ENCODE results near the gene RNF5. TPM values are rescaled to one million over a fixed set of nuclear protein-coding genes. Genes with fewer than 3 reads are reported as not detected.

Gene RNF5
- total RNA-seq, 3 donors from 2014 or later (not counting 1 experiment from before 2014, with no cell fraction given) = 35.1 to 39.2 (median 36.6) TPM

DNA sequence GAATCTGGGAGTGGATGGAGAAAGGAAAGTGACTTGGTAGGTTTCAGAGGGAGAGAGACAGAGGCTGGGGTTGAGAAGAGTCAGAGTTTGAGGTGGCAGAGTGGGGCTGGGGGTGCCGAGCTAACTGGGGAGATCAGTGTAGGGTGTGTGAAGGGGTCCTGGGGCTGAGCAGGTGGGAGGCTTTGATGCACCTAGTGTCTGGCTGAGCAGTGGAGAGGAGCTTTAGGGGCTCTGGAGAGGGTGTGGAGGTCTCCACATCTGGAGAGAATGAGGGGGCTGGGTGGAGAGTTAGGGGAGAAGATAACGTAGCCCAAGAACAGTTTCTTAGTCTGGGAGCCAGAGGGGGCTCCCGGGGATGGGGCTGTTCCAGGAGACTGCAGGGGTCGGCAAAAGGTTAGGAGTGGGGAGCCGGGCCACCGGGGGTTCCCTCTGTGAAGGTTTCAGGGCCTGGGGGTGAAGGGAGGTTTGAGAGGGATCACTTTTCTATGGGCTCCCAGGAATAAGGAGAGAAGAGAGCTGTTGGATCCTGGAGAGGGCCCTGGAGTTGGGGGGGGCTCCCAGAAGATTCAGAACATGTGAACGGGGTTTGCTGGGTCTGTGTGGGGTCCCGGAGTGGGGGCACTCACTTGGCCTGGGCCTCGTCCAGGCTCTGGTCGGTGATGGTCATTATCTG lies 11.0 kb downstream of the RNF5 start:
- TF ChIP-seq, protein P1, sequence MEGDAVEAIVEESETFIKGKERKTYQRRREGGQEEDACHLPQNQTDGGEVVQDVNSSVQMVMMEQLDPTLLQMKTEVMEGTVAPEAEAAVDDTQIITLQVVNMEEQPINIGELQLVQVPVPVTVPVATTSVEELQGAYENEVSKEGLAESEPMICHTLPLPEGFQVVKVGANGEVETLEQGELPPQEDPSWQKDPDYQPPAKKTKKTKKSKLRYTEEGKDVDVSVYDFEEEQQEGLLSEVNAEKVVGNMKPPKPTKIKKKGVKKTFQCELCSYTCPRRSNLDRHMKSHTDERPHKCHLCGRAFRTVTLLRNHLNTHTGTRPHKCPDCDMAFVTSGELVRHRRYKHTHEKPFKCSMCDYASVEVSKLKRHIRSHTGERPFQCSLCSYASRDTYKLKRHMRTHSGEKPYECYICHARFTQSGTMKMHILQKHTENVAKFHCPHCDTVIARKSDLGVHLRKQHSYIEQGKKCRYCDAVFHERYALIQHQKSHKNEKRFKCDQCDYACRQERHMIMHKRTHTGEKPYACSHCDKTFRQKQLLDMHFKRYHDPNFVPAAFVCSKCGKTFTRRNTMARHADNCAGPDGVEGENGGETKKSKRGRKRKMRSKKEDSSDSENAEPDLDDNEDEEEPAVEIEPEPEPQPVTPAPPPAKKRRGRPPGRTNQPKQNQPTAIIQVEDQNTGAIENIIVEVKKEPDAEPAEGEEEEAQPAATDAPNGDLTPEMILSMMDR (IDR thresholded peaks at IDR 0.05) = no peak
- ATAC-seq (no peak), DNase-seq (no peak)
- H3K4me3 Mint-ChIP-seq = peak overlapping the region; percentile 88
- peak overlapping the region; percentile 69 for H3K4me3 ChIP-seq (ENCODE audit: low read length)
- H3K9me3 ChIP-seq (ENCODE audit: control insufficient read depth, insufficient read depth, low read length) = no peaks in the 10 kb centered on the region
- peaks cover 70% of the 10 kb centered on the region for H3K4me1 ChIP-seq (ENCODE audit: control insufficient read depth, insufficient read depth, low read length)
- H3K27ac Mint-ChIP-seq = peak overlapping the region; percentile 99
- H3K9me3 Mint-ChIP-seq = no peaks in the 10 kb centered on the region
- peak overlapping the region; percentile 99 for H3K27ac ChIP-seq (ENCODE audit: low read length)
- intact Hi-C loops (cut with micrococcal nuclease) = no loop called here
- H3K4me1 Mint-ChIP-seq = peaks cover 53 to 77% of the 10 kb centered on the region in 2 donors
- H3K36me3 ChIP-seq (ENCODE audit: control insufficient read depth, insufficient read depth, low read length) = peaks cover 29% of the 10 kb centered on the region
- WGBS (ENCODE audit: insufficient coverage) = 3% methylated on average over 10 of the region's 10 CpGs
- no peaks in the 10 kb centered on the region for H3K27me3 ChIP-seq (ENCODE audit: control insufficient read depth, insufficient read depth, low read length)
- H3K36me3 Mint-ChIP-seq = peaks cover 19% of the 10 kb centered on the region
- no peaks in the 10 kb centered on the region for H3K27me3 Mint-ChIP-seq (ENCODE audit: low read depth in 2 of 2)

DNA sequence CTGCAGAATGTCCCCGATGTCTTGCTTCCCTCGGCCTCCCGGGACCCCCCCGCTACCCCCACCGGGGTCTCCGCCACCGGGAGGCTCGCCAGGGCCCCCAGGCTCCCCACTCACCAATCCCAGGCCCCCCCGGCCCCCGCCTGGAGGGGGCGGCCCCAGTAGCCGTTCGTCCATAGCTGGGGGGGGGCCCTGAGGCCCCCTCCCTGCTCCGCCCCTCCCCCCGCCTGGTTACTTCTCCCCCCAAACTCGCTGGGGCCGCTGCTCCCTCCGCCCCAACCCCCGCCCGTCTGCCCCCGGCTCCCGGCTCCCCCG lies 11.5 kb downstream of the RNF5 start:
- no peak for DNase-seq
- peak overlapping the region; percentile 99 for H3K27ac ChIP-seq (ENCODE audit: low read length)
- peak overlapping the region; percentile 88 for H3K4me3 Mint-ChIP-seq
- H3K9me3 Mint-ChIP-seq = no peaks in the 10 kb centered on the region
- H3K27me3 Mint-ChIP-seq (ENCODE audit: low read depth in 2 of 2) = no peaks in the 10 kb centered on the region
- peak overlapping the region; percentile 99 for H3K27ac Mint-ChIP-seq
- no peaks in the 10 kb centered on the region for H3K9me3 ChIP-seq (ENCODE audit: control insufficient read depth, insufficient read depth, low read length)
- ATAC-seq = no peak
- peaks cover 19% of the 10 kb centered on the region for H3K36me3 Mint-ChIP-seq
- intact Hi-C loops (cut with micrococcal nuclease) = loop anchor here (1.0 to 10.0 kb wide), 2 partner anchors 11 to 215 kb away; partner anchors contain the start of genes DXO and RNF5
- peak overlapping the region; percentile 69 for H3K4me3 ChIP-seq (ENCODE audit: low read length)
- H3K36me3 ChIP-seq (ENCODE audit: control insufficient read depth, insufficient read depth, low read length) = peaks cover 27% of the 10 kb centered on the region
- peaks cover 75% of the 10 kb centered on the region for H3K4me1 ChIP-seq (ENCODE audit: control insufficient read depth, insufficient read depth, low read length)
- peaks cover 58 to 81% of the 10 kb centered on the region in 2 donors for H3K4me1 Mint-ChIP-seq
- TF ChIP-seq, protein P1 (IDR thresholded peaks at IDR 0.05) = no peak
- WGBS (ENCODE audit: insufficient coverage) = 0% methylated on average over 13 of the region's 23 CpGs
- no peaks in the 10 kb centered on the region for H3K27me3 ChIP-seq (ENCODE audit: control insufficient read depth, insufficient read depth, low read length)

DNA sequence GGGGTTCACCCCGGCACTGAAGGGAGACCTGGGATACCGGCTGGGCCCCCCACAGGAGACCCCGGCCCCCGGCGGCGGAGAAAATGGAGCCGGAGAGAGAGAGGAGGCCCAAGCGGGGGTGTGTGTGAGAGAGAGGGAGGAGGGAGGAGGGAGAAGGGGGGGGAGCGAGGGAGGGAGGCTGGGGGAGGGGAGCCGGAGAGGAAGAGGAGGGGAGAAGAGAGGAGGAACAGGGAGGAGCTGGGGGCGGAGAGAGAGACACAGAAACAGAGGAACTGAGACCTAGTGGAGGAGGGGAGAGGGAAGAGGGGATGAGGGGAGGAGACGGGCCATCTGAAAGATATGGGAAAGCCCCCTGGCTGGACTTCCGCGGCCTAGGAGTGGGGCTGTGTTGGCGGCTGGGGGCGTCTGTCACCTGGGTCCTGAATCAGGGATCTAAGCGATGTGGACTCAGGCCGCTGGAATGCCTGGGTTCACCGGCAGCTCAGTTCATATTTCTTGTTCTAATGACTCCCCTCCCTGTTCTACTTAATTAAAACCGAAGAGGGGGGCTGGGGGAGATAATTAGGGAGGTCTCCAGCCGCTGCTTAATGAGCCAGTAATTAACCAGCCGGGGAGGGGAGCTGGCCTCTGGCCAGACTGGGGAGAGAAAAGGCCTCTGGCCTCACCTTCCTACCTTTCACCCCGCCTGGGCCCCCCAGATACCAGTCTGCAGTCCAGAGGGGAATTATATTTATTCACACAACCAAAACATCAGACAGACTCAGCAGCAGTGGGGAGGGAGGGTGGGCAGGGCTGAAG lies 12.0 kb downstream of the RNF5 start, which contains the start of gene PBX2:
TSS of gene PBX2 (minus strand) at position 149 of the 798 bp plus-strand sequence. CDS start 287 bp downstream, outside the sequence.
- Histone ChIP-seq H3K4me1 (ENCODE audit: control insufficient read depth, insufficient read depth, low read length) (peaks cover 81% of the 10 kb centered on the region), H3K9me3 (ENCODE audit: control insufficient read depth, insufficient read depth, low read length) (no peaks in the 10 kb centered on the region), H3K27me3 (ENCODE audit: control insufficient read depth, insufficient read depth, low read length) (no peaks in the 10 kb centered on the region), H3K4me3 (ENCODE audit: low read length) (peak within 1 kb of the TSS; percentile 69), H3K27ac (ENCODE audit: low read length) (peak within 1 kb of the TSS; percentile 99), H3K36me3 (ENCODE audit: control insufficient read depth, insufficient read depth, low read length) (peaks cover 27% of the 10 kb centered on the region)
- H3K4me3 Mint-ChIP-seq = peak within 1 kb of the TSS; percentile 94
- peak; percentile 73 to 86 (median 76) for ATAC-seq
- intact Hi-C loops (cut with micrococcal nuclease) = loop anchor here (1.0 to 10.0 kb wide), 2 partner anchors 12 to 215 kb away; partner anchors contain the start of genes DXO and RNF5
- TF ChIP-seq, protein P1 (IDR thresholded peaks at IDR 0.05) = no peak
- peaks cover 19% of the 10 kb centered on the region for H3K36me3 Mint-ChIP-seq
- WGBS (ENCODE audit: insufficient coverage) = under 1% methylated on average over 16 of the region's 23 CpGs
- H3K27me3 Mint-ChIP-seq (ENCODE audit: low read depth in 2 of 2) = no peaks in the 10 kb centered on the region
- peaks cover 64 to 86% of the 10 kb centered on the region in 2 donors for H3K4me1 Mint-ChIP-seq
- H3K9me3 Mint-ChIP-seq = no peaks in the 10 kb centered on the region
- H3K27ac Mint-ChIP-seq = peak within 1 kb of the TSS; percentile 99
- DNase-seq = peak; percentile 61 to 91

All from natural killer cell (primary cell).